HG03045 (cell line): ENCODE data around the gene AGBL5.

ENCODE experiments used
- ATAC-seq: cut with Tn5 transposase; IDR thresholded peaks from one replicate; pipeline ENCODE4 v1.9.1; 2021; ENCODE audit warnings: mild to moderate bottlenecking, moderate library complexity; ENCODE audit not compliant: unreplicated experiment

The AGBL5 gene

DNA sequence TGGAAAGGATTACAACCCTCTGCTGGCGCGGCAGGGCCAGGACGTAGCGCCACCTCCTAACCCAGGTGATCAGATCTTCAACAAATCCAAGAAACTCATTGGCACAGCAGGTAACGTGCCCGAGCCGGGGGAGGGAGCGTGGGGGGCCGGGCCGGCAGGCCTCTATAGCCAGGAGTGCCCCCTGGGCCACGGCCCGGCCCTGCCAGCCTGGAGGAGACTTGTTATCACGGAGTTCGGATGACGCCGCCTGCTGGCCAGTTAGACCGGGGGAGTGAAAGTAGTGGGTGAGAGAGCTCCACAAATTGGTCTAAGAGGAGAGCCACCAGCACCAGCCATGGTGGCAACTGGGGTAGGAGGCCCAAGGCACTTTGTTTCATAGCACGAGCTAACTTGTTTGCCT, 27.3 kb upstream of the AGBL5 start:
- ATAC-seq, result no peak

DNA sequence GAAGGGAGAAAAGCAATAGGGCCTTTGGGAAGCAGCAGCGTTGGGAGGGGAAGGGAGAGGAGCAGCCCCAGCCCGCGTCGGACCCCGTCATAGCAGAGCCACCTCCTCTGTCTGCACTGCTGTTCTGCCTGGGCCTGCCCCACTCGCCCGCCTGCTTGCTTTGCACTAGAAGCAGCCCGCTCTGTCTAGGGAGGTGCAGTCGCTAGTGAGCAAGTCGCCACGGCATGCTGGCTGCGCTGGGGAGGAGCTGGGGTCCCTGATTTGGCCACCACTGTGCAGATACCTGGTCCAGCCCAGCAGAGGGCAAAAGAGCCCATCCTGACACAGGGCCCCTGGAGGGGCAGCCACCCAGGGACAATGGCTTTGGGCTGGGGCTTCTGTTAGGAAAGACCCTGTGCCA, 26.7 kb upstream of the AGBL5 start:
- ATAC-seq, result no peak

DNA sequence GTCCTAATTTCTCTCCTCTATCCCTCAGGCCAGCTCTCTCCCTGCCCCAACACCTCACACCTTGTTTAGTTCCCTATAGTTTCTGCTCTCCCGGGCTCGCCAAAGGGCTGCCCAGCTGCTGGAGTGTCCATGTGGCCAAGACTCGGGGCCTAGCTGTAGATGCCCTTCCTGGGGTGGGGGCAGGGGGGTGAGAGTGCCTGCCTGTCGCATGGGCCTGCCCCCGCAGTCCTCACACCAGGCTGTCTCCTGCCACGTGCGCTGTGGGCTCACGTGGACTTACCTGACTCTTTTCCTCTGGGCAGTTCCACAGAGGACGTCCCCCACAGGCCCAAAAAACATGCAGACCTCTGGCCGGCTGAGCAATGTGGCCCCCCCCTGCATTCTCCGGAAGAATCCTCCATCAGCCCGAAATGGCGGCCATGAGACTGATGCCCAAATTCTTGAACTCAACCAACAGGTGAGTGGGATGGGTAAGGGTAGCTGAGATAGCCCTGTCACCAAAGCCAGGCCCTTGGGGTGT, 26.1 kb upstream of the AGBL5 start:
- ATAC-seq, result no peak

DNA sequence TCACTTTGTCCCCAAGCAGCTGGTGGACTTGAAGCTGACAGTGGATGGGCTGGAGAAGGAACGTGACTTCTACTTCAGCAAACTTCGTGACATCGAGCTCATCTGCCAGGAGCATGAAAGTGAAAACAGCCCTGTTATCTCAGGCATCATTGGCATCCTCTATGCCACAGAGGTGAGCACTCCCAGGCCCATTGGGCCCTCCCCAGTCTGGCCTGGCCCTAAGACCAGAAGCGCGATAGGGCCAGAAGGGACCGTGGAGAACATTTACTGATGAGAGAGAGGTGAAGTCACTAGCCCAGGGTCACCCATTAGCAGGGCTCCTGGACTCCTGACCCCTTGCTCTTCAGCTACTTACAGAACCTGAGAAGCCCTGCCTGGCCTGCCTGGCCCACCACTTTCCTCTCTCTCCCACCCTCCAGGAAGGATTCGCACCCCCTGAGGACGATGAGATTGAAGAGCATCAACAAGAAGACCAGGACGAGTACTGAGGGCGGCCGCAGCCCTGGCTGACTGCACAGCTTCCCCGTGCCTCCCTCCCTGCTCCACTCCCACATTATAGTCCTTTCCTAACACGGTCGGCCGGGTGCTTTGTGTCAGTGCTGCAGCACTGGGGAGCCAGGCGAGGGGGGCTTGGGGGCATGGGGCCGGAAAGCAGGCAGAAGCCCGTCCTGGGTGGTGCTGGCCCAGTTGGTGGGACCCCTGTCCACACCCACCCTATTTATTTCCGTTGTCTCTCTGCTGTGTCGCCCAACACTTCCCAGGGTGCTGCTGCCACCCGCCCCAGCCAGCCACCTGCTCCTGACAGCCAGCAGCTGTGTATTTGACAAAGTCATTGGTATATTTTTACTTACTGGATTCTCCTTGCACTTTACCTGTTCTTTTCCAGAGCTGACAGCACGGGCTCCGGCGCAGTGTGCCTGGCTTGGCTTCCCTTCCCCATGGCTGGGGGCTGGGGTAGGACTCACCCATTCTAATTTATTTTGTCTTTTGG, 25.3 kb upstream of the AGBL5 start:
- ATAC-seq, result no peak

DNA sequence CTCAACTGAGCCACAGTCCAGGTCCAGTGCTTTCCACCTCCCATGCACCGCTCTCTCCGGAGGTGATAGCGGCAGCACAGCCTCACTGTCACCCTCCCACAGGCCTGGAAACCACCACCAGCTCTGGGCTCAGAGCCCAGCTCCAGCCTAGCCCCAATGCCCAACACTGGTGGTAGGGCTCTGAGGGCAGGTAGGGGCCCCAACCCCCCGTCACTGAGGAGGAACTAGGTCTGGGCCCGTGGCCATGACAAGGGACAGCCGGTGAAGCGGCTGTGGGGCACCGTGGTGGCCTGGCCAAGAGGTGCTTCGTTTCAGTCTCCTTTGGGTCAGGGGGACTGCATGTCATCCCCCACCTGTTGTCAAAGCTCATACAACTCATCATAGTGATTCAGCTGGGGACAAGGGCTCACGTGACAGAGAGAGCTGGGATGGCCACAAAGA, 24.2 kb upstream of the AGBL5 start:
- ATAC-seq, result no peak

DNA sequence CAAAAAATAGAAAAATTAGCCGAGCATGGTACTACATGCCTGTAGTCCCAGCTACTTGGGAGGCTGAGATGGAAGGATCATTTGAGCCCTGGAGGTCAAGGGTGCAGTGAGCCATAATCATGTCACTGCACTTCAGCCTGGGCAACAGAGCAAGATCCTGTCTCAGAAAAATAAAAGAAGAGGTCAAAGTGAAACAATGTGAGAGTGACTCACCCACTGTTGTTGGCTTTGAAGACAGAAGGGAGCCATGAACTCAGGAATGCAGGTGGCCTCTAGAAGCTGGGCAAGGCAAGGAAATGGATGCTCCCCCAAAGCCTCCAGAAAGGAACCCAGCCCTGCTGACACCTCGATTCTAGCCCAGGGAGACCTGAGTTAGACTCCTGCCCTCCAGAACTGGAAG, 22.4 kb upstream of the AGBL5 start:
- no peak for ATAC-seq

DNA sequence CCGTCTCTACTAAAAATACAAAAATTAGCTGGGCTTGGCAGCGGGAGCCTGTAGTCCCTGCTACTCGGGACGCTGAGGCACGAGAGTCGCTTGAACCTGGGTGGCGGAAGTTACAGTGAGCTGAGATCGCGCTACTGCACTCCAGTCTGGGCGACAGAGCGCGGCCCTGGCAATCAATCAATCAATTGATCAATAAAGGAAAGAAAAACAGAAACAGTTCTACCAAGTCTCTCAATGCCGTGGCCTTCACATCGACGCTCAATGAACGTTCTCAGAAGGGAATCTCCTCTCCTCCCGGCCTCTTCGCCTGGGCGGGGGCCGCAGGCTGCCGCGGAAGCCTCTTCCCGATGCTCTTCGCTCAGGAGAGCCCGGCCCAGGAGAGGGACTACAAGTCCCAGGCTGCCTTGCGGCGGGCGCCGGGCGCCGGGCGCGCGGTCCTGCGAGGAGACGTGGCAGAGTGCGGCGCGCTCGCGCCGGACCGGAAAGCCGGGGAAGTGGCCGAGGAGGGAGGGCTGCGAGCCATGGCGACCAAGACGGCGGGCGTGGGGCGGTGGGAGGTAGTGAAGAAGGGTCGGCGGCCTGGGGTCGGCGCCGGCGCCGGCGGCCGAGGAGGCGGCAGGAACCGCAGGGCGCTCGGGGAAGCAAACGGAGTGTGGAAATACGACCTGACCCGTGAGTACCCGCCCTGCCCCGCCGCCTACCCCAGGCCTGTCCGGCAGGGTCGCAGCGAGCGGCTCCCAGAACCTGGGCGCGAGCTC, 18.8 kb upstream of the AGBL5 start, which contains the start of gene TMEM214:
TSS of gene TMEM214 (plus strand) at position 471 of the 758 bp plus-strand sequence. CDS start at position 522, 51 bp downstream.
- peak; percentile 90 for ATAC-seq

DNA sequence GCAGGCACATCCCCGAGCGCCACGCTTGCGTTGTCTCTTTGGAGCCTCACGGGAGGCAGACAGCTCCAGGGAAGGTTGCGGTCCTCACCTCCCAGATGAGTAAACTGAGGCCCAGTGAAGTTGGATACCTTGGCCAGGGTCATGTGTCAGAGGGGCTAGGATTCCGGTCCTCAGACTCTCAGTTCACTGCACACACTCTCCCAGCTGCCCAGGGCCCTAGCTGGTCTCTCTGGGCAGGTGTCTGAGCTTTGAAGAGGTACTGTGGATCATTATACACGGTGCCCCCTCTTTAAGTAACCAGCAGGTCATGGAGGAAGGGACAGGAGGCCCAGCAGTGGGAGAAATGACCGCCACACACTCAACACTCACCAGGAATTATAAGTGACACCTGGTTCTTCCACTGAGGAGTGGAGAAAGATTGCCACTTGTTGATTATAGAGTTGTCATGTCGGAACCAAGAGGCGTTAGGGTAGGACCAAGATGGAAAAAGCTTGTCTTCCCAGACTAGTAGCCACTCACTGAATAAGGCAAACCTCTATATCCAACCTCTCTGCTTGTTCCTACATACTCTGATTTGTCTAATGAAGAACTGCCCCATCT, 18.1 kb upstream of the AGBL5 start:
- ATAC-seq, result no peak

DNA sequence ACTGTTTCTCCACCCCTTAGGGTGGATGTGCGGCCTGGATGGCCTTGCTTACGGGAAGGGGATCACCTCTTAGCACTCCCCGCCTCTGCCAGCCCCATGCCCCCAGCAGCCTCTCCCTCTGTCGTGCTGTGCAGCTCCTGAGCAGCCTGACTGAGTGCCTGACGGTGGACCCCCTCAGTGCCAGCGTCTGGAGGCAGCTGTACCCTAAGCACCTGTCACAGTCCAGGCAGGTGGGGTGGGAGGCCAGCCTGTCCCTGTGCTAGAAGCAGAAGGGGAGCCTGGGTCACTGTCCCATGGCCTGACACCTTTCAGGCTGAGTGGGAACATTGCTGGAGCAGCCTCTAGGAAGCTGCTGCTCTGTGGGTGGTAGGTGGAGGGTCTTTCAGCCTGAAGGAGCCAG, 13.5 kb upstream of the AGBL5 start:
- ATAC-seq, result no peak

DNA sequence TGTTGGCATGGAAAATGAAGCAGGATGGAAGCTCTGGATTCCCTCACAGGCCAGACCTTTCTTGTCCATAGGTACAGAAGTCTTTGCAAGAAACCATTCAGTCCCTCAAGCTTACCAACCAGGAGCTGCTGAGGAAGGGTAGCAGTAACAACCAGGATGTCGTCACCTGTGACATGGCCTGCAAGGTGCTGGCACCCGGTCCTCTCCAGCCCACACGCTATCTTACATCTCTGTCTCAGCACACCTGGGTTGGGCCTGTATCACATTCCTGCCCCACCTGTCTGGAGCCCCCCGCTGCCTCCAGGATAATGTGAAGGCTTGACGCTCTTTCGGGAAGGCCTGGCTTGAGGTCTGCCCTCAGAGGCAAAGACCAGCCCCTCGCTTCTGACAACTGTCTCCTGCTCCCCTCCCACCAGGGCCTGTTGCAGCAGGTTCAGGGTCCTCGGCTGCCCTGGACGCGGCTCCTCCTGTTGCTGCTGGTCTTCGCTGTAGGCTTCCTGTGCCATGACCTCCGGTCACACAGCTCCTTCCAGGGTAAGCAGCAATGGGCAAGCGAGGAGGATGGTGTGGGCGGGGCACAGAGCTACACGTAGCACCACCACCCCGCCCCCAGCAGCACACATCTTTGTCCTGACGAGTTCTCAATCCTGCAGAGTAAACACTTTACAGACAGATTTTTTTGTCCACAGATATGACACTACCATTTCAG, 12.7 kb upstream of the AGBL5 start:
- no peak for ATAC-seq

DNA sequence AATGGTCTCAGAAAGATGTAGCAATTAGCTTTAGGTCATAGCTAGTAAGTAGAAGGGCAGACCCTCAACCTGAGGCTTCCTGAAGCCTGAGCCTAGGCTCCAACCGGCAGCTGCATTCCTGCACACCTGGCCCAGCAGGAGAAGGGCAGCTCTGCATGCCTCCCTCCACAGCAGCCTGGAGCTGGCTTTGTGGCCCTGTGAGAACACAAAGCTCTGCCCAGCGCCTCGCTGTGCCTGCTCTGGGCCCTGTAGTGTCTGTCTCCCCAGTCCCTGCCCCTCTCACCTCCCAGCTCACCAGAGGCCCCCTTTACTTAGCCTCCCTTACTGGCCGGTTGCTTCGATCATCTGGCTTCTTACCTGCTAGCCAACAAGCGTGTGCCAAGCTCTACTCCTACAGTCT, 12.0 kb upstream of the AGBL5 start:
- no peak for ATAC-seq

DNA sequence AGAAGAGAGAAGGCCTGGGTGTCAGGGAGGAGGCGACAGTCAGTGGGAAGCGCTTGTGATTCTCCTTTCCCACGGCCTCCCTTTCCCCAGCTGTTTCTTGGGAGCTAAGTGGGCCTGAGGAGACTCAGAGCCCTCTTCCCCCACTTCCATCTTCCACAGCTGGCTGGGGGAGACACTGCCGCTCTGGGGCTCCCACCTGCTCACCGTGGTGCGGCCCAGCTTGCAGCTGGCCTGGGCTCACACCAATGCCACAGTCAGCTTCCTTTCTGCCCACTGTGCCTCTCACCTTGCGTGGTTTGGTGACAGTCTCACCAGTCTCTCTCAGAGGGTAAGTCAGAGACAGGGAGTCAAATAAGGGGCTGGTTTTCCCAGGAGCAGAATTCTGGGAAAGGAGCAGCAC, 11.6 kb upstream of the AGBL5 start:
- ATAC-seq, result no peak

DNA sequence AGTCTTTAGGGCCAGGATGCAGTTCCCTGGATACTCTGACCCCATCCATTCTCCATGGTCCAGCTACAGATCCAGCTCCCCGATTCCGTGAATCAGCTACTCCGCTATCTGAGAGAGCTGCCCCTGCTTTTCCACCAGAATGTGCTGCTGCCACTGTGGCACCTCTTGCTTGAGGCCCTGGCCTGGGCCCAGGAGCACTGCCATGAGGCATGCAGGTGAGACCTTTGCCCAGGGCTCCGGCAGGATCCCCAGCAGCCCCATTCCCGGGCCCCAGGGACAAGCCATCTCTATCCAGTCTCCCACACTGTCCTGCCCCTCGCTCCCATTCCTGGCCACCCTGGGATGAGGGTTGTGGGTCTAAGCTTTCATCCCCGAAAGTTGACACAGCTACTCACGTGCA, 11.2 kb upstream of the AGBL5 start:
- ATAC-seq, result no peak

DNA sequence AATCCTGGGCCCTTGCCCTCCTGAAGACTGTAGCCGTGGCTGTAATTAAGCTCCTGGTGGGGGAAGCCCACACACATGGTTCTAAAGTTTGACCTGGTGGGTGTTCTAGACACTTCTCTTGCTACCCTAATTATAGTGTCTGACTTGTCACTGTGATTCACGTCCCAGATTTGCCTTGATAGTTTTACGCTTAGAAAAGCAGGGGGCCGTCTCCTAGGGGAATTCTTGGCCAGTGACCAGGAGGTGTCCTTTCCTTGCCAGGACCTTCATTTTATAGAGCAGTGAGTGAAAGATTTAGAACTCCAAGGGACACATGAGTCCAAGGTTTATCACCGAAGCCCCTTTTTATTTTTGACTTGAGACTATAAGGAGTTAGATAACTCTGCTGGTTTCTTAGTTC, 9.7 kb upstream of the AGBL5 start:
- ATAC-seq, result no peak

DNA sequence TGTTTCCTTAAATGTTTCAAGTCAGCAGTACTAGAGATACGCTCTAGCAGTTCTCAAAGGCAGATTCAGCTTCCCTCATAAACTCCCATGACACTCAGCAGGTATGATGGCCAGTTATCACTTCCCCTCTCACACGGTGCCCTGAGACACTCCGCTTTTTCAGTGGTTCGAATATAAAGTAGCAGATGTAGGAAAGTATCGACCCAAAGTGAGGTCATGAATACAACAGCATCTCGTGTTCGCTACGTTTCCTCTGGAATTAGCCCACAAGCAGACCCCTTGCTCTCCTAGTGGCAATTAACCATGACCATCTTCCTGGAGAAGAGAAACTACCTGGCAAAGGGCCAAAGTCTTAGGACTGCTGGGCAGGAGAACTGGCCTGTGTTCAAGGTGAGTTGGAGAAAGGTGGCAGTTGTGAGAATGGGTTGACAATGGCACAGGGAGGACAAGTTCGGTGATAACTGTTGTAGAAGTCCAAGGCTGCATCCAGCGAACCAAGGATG, 9.3 kb upstream of the AGBL5 start:
- no peak for ATAC-seq

DNA sequence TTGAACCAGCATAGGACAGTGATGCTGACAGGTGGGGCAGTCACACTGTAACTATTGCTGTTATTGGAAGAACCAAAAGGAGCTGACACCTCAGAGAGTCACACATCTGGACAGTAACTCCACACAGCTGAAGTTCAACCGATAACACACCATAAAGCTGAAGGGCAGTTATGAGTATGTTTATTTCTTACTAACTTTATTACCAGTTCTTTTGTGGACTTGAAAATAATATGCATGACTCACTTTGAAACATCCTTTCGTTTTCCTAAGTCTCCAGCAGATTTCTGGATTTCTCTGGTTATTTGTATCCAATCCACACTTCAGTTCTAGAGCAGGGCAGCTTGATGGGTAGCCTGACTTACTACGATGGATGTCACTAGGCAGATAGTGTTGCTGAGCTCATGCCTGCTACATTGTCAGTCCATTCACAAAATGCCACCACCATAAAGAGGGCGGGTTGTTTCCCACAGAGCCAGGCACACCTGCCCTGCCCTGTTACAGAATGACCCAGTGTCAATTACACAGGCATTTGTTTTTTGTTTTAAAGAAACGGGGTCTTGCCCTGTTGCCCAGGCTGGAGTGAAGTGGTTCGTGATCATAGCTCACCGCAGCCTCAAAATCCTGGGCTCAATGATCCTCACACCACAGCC, 8.4 kb upstream of the AGBL5 start:
- ATAC-seq, result no peak

DNA sequence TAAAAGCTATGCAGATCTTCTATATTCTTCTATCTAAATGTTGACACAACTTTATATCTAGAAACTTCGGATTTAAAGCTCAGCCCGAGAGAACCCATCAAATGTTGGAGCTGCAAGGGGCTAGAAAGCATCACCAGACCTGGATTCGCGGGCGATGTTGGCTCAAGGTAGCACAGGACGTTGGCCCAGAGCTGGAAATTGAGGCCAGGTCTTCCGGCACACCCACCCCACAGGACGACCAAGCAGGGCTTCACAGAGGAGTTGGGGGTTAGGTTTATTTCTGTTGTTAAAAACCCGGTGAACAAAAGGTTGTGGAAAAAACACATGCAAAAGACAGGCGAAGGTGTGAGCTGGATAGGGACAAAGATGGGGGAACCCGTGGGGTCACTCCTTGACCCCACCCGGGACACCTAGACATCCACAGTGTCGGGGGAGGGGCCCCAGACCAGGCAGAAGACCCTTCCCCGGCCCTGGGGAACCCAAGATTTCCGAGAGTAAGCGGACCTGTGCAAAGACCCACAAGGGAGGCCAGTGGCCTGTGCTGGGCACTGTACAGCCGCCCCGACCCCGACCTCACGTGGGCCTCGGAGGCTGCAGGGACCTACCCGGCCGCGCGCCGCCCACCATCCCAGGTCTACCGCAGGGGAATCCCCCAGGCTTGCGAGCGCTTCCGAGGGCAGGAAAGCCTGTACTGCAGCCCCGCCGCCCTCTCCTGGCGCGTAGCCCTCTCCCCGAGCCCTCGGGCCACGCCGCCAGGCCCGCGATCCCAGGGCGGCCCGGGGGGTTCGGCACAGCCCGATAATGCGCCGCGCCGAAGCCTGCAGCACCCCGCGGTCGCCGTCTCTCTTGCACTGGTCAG, 1.8 kb upstream of the AGBL5 start:
- peak; percentile 22 for ATAC-seq

DNA sequence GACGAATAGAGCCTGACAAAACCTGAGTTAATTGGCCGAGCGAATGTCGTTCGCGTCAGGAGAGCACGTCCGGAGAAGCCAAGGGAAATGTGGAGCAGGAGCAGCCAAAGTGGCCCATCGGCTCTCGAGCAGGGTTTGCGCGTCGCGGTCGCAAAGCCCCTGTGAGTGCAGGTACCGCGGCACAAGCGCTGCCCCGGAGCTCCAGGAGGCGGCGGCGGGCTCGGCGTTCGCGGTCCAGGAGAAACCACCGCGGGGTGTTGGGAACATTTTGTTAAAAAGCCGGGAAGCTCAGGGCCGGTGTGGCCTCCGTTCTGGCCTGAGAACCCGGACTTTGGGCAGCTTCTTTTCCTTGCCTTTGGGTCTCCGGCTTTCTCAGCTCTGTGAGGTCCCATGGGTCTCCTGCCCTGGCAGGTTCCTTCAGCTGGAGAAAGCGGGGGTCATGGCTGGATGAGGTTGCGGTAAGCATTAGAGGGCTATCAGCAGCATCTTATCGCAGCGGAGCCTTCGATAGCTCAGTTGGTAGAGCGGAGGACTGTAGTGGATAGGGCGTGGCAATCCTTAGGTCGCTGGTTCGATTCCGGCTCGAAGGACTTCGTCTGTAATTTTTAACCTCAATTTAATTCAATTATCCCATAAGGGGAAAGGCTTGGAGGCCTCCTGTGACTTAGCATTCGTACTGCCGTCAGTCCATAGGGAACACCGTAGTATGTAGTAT, 1.0 kb upstream of the AGBL5 start:
- peak; percentile 48 for ATAC-seq
